Cerebellar cortex (tissue), 1 donor: Measurements from ENCODE around the gene TRIM65.
"Not testable (repeated sequence)": the region's sequence is repeated elsewhere in the genome, so short reads cannot be mapped to it uniquely, and the experiment has no call there.

Experiments used
- DNase-seq: peaks from one replicate; pipeline ENCODE4 v3.0.0-alpha.2; 2015; ENCODE audit warnings: low spot score

The TRIM65 gene

DNA sequence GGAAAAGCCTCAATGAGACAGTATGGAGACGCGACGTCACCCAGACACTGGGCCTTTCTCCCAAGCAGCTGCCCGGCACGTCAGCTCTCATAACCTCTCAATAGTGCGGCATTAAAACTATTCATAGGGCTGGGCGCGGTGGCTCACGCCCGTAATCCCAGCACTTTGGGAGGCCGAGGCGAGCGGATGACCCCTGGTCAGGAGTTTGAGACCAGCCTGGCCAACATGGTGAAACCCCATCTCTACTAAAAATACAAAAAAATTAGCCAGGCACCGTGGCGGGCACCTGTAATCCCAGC, 45.1 kb downstream of the TRIM65 start:
- DNase-seq: not testable (repeated sequence)

DNA sequence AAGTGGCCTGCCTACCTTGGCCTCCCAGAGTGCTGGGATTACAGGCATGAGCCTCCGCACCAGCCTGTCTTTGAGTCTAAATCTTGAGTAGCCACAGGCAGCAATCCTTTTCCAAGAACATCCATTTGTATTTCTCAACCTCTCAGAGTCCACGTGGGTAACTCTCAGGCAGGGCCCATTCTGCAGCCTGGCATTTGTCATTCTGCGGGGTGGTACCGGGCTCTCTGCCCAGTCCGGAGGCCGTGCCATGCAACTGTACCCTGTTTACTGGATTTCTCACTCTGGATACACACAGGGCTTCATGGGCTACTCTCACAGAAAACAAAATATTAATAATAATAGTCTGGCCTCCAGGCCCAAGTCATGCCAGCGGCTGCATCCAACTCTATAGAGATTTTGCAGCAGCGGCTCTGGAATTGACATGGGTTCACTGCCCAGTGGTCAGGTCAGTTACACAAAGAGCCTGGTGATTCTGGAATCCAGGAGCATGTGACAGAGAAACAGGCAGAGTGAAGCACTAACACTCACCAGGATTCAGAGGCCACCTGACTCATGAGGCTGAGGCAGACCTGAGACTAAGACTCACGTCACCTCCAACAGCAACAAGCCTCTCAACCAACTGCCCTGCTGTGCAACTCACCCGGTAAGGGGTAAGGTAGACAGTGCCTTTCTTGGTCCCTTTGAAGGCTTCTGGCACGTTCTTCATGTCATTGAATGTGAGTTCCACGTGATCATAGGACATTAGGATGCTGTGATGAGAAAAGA, 45.6 kb downstream of the TRIM65 start:
- DNase-seq: peak; percentile 37

DNA sequence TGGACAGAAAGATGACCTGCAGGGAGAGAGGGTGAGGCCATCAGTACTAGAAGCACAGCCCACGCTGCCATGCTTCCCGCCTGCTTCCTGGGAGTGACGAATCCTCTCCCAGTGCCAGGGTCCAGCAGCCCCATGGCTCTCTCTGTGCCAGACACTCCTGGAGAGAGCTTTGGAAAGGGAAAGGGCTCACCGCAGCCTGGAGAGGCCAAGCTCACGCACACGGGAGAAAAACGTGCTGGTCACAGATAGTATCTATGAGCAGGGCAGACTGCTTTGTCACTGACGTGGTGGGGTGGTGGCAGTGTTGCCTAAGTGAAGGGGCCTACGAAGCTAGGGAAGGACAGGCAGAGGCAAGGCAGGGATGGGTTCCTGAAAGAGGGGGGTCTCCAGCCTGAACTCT, 47.0 kb downstream of the TRIM65 start:
- DNase-seq: no peak

DNA sequence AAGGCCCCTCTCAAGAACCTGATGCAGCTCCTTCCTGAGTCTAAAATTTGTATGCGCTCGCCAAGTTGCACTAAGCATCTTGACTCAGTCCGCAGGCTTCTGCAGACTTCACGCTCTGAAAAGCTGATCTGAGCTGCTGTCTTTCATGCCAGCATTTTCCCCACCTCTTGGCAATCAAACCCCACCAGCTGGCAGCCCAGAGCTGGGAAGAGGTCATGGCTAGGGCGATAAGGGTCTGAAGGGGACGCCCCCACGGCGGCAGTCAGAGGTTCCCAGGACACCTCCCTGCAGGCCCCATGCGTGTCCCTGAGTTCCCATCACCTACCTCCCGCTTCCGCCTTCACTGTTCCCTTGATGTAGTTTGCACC, 47.5 kb downstream of the TRIM65 start:
- no peak for DNase-seq

DNA sequence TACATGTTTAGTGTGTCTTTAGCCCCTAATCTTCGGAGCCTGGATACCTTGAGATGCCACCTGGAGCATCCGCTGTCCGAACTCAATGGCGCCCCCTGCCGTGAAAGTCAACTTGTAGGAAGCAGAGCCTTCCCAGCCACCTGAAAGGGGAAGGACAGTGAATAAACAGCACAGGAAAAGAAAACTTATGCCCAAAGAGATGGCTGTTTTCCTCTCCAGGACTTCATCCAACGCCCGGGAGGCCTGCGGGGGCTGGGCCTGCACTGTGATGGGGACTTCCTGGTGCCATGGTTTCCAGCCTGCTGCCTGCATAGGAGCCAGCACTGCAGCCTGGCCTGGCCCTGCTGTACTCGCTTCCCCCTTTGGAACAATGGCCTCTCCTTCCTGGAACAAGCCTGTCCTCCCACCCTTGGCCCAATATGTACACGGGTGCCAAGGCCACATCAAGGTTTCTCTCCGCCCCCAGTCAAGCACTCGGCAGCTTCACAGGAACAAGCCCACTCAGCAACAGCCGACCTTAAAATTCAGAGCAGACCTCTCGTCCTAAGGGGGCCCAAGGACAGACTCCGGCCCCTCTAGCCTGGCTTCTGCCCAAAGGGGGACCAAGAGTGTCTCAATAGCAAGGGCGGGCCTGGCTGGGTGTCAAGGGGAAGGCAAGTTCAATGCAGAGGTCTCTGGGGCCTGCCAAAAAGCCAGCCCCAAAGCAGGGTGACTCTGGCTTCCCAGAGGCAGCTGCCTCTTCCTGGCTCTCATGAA, 48.0 kb downstream of the TRIM65 start:
- DNase-seq: peak; percentile 83

DNA sequence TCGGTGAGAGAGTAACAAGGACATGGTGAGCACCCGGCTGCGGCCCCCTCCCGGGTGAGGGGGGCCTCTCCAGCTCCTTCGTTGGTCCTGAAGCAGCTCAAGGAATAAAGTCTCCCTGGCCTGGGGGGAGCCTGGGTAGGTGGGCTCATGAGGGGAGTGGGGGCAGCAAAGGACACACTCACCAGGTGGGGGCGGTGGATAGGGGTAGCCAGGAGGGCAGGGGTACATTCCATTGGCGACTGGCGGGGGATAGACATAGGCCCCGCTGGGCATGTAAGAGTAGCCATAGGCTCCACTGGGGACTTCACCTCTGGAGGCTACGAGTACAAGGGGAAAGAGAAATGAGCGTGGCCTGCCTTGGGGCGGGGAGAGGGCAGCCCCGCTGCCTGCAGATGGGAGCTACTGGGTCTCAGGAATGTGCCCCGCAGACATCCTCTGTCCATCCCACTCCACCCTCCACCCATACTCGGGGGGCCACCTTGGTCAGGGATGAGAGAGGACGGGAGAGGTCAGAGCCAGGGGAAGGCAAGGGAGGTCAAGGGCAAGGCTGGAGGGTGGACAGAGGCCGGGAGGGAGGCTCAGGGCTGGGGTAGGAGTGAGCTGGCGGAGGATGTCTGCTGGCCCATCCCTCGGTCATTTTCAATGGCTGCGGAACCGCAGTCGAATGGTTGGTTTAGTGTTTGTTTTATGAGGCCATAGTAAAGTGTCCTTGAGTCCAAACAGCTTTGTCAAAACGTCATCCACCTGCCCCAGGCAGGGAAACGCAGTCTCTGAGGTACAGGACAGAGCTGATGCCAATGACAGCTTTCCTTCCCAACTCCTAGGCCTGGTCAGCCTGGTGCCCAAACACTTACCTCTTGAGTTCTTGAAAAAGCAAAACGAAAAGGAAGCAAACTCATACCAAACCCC, 48.9 kb downstream of the TRIM65 start:
- DNase-seq: no peak

DNA sequence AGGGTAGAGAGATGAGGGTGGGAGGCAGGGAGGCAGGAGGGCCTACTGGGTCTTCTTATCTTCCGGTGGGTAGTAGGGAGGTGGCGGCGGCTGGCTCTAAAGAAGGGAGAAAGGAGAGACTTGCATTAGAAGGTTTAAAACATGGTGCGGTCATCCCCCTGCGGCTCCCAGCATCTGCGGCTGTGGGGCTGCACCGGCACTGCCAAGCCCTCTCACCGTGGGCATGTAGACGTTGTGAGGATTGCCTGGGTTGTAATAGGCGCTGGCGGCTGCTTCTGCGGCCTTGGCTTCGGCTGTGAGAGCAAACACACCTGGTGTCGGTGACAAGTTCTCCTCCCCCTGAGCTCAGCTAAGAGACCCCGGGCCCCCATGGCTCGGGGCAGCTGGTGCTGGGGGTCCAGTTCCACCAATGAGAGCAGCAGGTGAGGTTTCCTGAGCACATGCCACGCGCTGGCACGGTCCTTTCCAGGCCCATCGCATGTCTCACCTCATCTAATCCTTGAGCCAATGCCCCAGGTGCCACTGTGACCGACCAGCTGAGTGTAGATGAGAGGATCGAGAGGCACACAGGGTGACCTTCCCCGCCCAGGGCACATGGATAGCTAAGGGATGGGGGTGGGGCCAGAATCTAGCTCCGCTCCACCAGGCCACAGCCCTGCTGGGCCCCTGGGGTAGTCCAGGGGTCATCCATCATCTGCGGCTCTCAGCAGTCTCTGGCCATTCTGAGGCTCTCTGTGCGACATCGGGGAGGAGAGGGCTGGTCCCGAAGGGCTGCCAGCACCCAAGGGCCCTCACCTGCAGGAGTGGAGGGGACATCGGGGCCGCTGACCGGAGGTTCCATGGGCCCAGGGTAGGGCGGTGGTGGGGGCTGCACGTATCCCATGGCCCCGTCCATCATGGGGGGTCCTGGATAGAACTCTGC, 49.8 kb downstream of the TRIM65 start:
- no peak for DNase-seq

DNA sequence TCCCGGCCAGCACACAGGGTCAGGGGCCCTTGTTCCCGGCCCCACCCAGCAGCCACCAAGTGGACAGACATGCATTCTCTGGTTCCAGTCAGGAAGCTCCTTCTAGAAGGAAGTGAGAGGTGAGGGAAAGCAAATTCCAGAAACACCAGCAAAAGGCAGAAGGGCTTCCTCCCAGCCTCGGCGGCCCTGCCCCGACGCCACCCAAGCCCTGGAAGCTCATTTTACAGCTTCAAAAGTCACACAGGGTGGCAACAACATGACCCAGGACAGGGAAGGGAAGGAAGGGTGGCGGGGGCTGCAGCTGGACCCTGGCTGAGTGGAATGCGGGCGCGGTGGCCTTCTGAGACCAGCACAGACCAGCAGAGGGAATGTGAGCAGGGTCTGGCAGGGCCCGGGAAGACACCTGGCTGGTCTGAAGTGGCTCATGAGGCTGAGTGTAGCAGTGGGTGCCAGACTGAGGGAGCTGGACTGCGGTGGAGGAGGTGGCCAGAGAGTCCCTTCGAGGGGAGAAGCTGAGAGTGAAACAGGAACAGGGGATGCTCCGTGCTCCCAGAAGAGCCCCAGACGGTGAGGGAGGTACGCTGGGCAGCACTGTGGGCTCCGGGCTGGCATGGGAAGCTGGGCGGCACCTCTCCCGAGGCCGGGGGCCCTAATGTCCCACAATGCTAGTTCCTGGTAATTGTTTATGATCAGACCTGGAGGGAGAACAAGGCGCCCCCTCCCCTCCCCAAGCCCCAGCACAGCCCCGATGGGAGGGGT, 50.6 kb downstream of the TRIM65 start:
- DNase-seq: no peak

DNA sequence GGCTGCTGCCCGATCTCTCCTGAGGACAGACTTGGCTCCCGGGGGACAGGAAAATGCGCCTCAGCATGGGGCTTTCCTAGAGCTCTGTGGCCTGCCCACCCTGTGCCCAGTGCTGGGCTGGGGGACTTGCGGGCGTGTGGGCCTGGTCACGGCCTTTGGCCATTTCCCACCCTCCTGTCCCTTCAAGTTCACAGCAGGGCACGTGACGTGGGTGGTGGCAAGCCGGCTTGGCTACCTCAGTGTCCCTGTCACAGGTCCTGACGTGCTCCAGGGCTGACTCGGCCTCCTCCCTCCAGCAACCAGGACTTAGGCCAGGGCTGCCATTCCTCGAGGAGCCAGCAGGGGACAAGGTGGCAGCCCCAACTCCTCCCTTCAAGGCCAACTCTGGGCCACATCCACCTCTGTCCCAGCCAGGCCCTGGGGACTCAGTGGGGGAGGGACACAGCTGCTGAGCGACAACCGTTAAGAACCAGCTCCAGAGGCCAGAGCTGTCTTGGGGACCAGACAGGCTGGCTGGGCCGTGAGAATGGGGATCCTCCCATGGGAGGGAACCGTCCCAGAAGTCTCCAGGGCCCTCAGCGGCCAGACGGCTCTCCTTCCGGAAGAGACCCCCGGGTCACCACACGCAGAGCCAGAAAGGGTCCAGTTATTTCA, 51.6 kb downstream of the TRIM65 start:
- DNase-seq: peak; percentile 55

DNA sequence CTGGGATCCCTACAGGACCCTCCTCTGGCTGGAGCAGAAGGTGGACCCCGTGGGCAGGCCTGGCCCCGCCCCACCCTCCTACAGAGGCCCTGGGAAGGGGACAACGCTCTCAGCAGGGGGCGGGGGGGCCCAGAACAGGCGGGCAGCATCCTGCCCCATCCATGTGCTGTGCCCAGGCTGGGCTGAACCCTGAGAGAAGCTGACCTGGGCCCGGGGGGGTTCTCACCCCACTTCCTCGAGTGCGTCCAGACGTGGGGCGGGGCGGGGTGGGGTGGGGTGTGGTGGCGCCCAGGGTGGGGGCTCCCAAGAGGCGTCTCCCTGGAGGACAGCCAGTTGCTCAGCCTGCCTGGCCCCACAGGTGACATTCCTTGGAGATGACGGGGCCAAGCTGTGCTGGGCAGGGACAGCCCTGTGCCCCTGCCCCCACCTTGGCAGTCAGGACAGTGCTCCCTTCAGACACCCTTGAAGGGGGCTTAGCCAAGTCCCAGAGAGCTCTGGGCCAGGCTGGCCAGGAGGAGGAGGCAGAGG, 52.2 kb downstream of the TRIM65 start:
- no peak for DNase-seq

DNA sequence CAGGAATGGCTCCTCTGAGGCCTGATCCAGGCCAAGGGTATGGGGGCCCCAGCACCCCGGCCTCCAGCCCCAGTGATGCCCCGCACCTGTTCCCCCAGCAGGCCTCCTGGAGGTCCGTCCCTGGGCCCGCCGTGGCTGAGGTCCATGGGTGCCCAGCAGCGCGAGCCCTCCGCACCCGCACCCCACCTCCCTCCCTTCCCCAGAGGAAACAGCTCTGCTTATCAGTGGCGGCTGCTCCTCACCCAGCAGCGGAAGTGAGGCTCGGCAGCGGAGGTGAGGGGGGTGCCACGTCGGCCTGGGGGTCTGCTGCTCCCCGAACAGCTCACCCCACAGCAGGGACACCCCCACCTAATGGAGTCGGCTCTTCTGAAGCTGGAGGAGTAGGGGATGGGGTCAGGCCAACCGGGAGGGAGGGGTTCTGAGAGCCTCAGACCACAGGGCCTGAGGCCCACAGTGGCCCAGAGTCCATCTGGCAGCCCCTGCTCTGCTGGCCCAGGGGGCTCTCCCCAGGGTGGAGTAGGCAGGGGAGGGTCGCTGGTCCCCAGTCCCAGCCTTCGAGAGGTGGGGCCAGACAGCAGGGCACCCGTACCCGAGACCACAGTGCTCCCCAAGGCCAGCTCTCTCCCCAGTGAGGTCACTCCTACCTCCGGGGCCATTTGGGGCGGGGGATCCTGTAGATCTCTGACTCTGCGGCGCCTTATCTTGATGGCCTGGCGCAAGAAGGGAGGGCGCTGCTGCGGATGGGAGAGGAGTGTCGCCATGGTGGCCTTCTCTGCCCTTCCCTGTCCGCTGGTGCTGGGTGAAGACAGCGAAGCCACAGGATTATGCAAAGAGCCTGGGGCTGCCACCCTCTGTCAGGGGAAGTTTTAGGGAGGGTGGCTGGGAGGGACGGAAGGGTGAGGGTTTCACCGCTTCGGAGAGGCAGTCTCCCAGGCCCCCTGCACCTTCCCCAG, 52.9 kb downstream of the TRIM65 start, which contains the start of gene UNC13D:
UNC13D (minus strand) TSS at position 828 of the 953 bp plus-strand sequence; CDS start at position 761, 67 bp downstream.
- DNase-seq: no peak

DNA sequence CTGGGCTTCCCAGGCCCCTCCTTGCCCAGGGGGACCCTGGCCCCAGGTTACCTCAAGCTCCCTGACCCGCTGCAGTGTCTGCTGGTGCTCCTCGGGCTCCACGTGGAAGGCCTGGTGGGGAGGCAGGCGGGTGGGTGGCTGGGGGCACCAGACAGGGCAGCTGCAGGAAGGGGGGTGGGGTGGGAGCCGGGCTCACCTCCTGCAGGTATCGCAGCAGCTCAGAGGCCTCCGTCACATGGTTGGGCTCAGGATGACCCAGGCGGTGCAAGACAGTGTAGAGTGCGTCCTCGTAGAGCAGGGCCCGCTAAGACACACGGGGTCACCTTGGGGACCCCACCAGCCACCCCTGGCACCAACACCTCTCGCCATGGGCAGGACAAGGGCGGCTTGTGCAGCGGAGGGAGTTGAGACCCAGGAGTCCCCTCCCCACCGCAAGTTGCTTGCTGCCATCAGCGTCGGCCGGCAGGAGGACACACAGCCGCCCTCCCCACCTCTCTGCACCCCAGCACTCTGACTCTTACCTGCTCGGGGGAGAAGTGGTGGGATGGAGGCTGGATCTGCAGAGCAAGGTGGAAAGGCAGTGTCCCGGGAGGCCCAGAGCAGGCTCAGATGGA, 53.7 kb downstream of the TRIM65 start:
- no peak for DNase-seq

DNA sequence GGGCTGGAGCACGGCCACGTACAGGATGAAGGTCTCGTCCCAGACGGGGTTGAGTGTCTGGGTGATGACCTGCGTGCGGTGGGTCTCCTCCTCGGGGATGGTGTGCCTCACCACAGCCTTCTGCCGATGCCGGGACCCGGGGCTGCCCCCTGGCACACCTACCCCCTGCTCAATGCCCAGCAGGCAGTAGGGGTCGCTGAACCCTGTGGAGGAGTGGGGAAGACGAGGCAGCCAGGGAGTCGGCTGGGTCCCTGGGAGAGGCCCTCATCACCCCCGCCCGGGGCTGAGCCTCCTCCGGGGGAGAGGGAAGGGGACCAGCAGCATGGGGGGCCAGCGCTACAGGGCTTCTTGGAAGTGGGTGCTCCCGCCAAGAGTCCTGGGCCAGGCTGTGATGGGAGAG, 54.3 kb downstream of the TRIM65 start:
- DNase-seq: no peak

DNA sequence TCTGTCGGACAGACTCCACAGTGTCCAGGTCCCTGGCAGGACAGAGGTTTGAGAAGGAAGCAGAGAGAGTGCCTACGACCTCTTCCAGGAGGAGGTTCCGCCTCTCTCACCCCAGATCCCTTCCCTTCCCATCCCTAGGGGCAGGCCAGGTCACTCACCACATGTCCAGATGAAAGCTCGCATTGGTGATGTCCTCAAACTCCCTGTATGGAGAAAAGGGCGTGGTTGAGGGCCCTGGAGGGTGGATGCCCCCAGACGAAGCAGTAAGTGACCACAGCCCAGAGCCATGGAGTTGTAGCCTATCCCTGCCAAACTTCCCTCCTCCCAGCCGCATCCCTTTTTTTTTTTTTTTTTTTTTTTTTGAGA, 56.0 kb downstream of the TRIM65 start:
- no peak for DNase-seq

DNA sequence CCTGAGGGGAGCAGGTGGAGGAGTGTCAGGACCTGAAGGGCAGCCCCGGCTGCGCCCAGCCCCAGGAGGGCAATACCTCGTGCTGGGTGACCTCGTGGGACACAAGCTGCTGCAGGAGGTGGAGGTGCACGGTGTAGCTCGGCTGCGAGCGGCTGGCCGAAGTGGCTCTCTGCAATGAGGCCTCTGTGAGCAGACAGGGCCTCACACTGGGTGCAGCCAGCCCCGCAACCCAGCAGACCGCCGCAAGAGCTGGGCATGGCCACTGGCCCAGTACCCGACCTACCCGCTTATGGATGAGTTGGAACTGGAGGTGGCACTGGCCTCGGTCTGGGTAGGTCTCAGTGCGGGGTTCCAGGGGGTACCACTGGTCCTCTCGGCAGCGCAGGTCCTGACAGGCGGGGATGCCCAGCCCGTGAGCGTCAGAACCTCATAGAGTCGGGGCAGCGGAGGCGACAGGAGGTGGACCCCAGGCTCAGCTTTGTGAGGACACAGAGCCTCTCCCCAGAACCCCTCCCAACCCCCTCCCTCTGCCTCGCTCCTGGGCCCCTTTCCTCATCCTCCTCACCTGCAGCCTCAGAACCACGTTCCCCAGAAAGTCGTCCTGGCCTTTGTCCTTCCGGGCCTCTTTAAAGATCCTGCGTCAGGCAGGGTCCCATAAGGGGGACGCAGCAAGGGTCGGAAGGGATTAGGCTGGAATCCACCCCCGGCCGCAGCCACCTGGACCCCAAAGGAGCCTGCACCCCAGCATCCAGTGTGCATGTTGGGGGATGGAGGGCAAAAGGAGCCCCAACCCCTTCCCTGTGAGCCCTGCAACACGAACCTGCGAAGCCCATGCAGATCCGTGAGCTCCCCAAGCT, 56.6 kb downstream of the TRIM65 start:
- DNase-seq: no peak
